CD4-positive, CD25-positive, alpha-beta regulatory T cell (primary cell): ENCODE data around the gene PAFAH1B2. TPM values are rescaled to one million over a fixed set of nuclear protein-coding genes. Genes with fewer than 3 reads are reported as not detected.
"Not testable (repeated sequence)": the region's sequence is repeated elsewhere in the genome, so short reads cannot be mapped to it uniquely, and the experiment has no call there.

Source experiments
- ATAC-seq, 2 donors: fragments of 150-1000 bp; cut with Tn5 transposase; one replicate each; pipeline ENCODE4 v1.10.0; 2021; ENCODE audit warnings: low read depth in 2 of 2, moderate number of reproducible peaks in 2 of 2, moderate library complexity in 1 of 2
- DNase-seq, 3 donors: peaks; one replicate each; pipeline versions ENCODE4 v3.0.0 to v3.0.0-alpha.2; 2012 to 2022; ENCODE audit warnings: mixed read lengths in 1 of 3
- H3K27ac ChIP-seq: one replicate; pipeline ENCODE4 v1.7.0; 2013; ENCODE audit warnings: mild to moderate bottlenecking, low read length; ENCODE audit not compliant: insufficient read depth, poor library complexity, severe bottlenecking
- H3K27me3 ChIP-seq: one replicate; pipeline ENCODE4 v1.7.0; 2013; ENCODE audit warnings: low read length; ENCODE audit not compliant: control insufficient read depth, insufficient read depth
- H3K36me3 ChIP-seq: one replicate; pipeline ENCODE4 v1.7.0; 2013; ENCODE audit warnings: mild to moderate bottlenecking, low read length, moderate library complexity; ENCODE audit not compliant: control insufficient read depth, insufficient read depth
- H3K4me1 ChIP-seq: 2 replicates; pipeline ENCODE4 v1.7.0; 2013; ENCODE audit warnings: mild to moderate bottlenecking, low read length; ENCODE audit not compliant: insufficient read depth, control insufficient read depth, poor library complexity, severe bottlenecking
- H3K4me3 ChIP-seq: one replicate; pipeline ENCODE4 v1.7.0; 2013; ENCODE audit warnings: low read depth, mild to moderate bottlenecking, low read length, moderate library complexity
- H3K9me3 ChIP-seq, 2 experiments: 1 replicate in 1 of 2; 2 replicates in 1 of 2; pipeline ENCODE4 v1.7.0; 2013; ENCODE audit warnings: low read length in 2 of 2, mild to moderate bottlenecking in 1 of 2, moderate library complexity in 1 of 2; ENCODE audit not compliant: control insufficient read depth in 2 of 2
- H3K27ac Mint-ChIP-seq, 3 donors: one replicate each; pipeline ENCODE4 v1.8.0; 2020 to 2022; ENCODE audit warnings: mild to moderate bottlenecking in 3 of 3, mixed read lengths in 3 of 3, moderate library complexity in 2 of 3
- H3K27me3 Mint-ChIP-seq: one replicate; pipeline ENCODE4 v1.8.0; 2022; ENCODE audit warnings: mild to moderate bottlenecking, mixed read lengths
- H3K36me3 Mint-ChIP-seq: one replicate; pipeline ENCODE4 v1.8.0; 2020; ENCODE audit warnings: mixed read lengths
- H3K4me1 Mint-ChIP-seq, 4 donors: one replicate each; pipeline ENCODE4 v1.8.0; 2020 to 2022; ENCODE audit warnings: mixed read lengths in 4 of 4, mild to moderate bottlenecking in 1 of 4
- H3K4me3 Mint-ChIP-seq, 4 donors: one replicate each; pipeline ENCODE4 v1.8.0; 2020 to 2022; ENCODE audit warnings: mild to moderate bottlenecking in 4 of 4, mixed read lengths in 4 of 4, moderate library complexity in 3 of 4
- H3K9me3 Mint-ChIP-seq, 7 donors: one replicate each; pipeline ENCODE4 v1.8.0; 2020 to 2022; ENCODE audit warnings: mixed read lengths in 7 of 7, mild to moderate bottlenecking in 3 of 7, moderate library complexity in 2 of 7
- polyA plus RNA-seq, 4 donors: library from polyadenylated mRNA; unstranded; fragments of 300-500 nt; fragmentation: Illumina TruSeq; gene quantifications; one replicate each; pipeline ENCODE4 v1.2.3, GENCODE V29; 2021
- total RNA-seq: library from RNA; stranded (reverse); gene quantifications from one replicate; pipeline ENCODE4 v1.2.3, GENCODE V29; 2022

Gene PAFAH1B2
- total and polyA plus RNA-seq, 5 donors from 2014 or later: 15.0 to 43.3 (median 18.1) TPM

- H3K4me3 ChIP-seq: no peak overlapping the region
- H3K4me1 Mint-ChIP-seq: peaks cover 0 to 4% (median 2%) of the 10 kb centered on the region in 4 donors
Observed at GRCh38 chr11:117117681-117118080, 26.4 kb upstream of the PAFAH1B2 start.

GRCh38 chr11:117121176-117121575 lies 22.9 kb upstream of the PAFAH1B2 start:
- H3K27ac Mint-ChIP-seq: no peak overlapping the region
- no peak for ATAC-seq
- H3K4me1 ChIP-seq: no peaks in the 10 kb centered on the region

More at GRCh38 chr11:117117681-117118080, 26.4 kb upstream of the PAFAH1B2 start:
- DNase-seq (no peak), ATAC-seq (no peak)
- Mint-ChIP-seq H3K9me3 (no peaks in the 10 kb centered on the region), H3K36me3 (no peaks in the 10 kb centered on the region), H3K27me3 (peaks cover 16% of the 10 kb centered on the region), H3K27ac (no peak overlapping the region), H3K4me3 (no peak overlapping the region)
- Histone ChIP-seq H3K27me3 (no peaks in the 10 kb centered on the region), H3K4me1 (no peaks in the 10 kb centered on the region), H3K36me3 (no peaks in the 10 kb centered on the region), H3K27ac (no peak overlapping the region), H3K9me3 (no peaks in the 10 kb centered on the region)

GRCh38 chr11:117122556-117122955 lies 21.5 kb upstream of the PAFAH1B2 start:
- H3K4me1 Mint-ChIP-seq: peaks cover 0 to 6% (median 2%) of the 10 kb centered on the region in 4 donors
- Histone ChIP-seq H3K4me1 (no peaks in the 10 kb centered on the region), H3K36me3 (no peaks in the 10 kb centered on the region), H3K27me3 (no peaks in the 10 kb centered on the region), H3K27ac (no peak overlapping the region), H3K4me3 (no peak overlapping the region), H3K9me3 (no peaks in the 10 kb centered on the region)
- peaks cover 0 to 1% (median 0%) of the 10 kb centered on the region in 7 donors for H3K9me3 Mint-ChIP-seq
- peaks cover 31% of the 10 kb centered on the region for H3K27me3 Mint-ChIP-seq
- H3K4me3 Mint-ChIP-seq: no peak overlapping the region
- H3K27ac Mint-ChIP-seq: no peak overlapping the region
- ATAC-seq (no peak), DNase-seq (no peak)
- no peaks in the 10 kb centered on the region for H3K36me3 Mint-ChIP-seq

More at GRCh38 chr11:117121176-117121575, 22.9 kb upstream of the PAFAH1B2 start:
- no peaks in the 10 kb centered on the region for H3K36me3 Mint-ChIP-seq
- peaks cover 0 to 4% (median 2%) of the 10 kb centered on the region in 4 donors for H3K4me1 Mint-ChIP-seq
- Histone ChIP-seq H3K27me3 (no peaks in the 10 kb centered on the region), H3K36me3 (no peaks in the 10 kb centered on the region), H3K4me3 (no peak overlapping the region), H3K27ac (no peak overlapping the region), H3K9me3 (no peaks in the 10 kb centered on the region)
- no peak overlapping the region for H3K4me3 Mint-ChIP-seq
- peaks cover 23% of the 10 kb centered on the region for H3K27me3 Mint-ChIP-seq
- no peak for DNase-seq
- H3K9me3 Mint-ChIP-seq: peaks cover 0 to 1% (median 0%) of the 10 kb centered on the region in 7 donors

- H3K4me3 ChIP-seq: no peak overlapping the region
- no peaks in the 10 kb centered on the region for H3K4me1 ChIP-seq
- DNase-seq (no peak), ATAC-seq (no peak)
- H3K27ac ChIP-seq: no peak overlapping the region
- H3K27me3 ChIP-seq: no peaks in the 10 kb centered on the region
- no peaks in the 10 kb centered on the region for H3K36me3 Mint-ChIP-seq
- peaks cover 0 to 6% (median 2%) of the 10 kb centered on the region in 4 donors for H3K4me1 Mint-ChIP-seq
- peaks cover 30% of the 10 kb centered on the region for H3K27me3 Mint-ChIP-seq
- H3K36me3 ChIP-seq: no peaks in the 10 kb centered on the region
- H3K27ac Mint-ChIP-seq: peak overlapping the region in 1 of 3 donors; percentile 9
- no peak overlapping the region for H3K4me3 Mint-ChIP-seq
- H3K9me3 Mint-ChIP-seq: peaks cover 0 to 1% (median 0%) of the 10 kb centered on the region in 7 donors
- H3K9me3 ChIP-seq: no peaks in the 10 kb centered on the region
Observed at GRCh38 chr11:117126223-117126965, 17.7 kb upstream of the PAFAH1B2 start.

- no peak for ATAC-seq
- Histone ChIP-seq H3K27ac (no peak overlapping the region), H3K4me3 (no peak overlapping the region), H3K9me3 (no peaks in the 10 kb centered on the region), H3K27me3 (no peaks in the 10 kb centered on the region), H3K4me1 (no peaks in the 10 kb centered on the region), H3K36me3 (no peaks in the 10 kb centered on the region)
- H3K27ac Mint-ChIP-seq: no peak overlapping the region
- peaks cover 0 to 6% (median 0%) of the 10 kb centered on the region in 4 donors for H3K4me1 Mint-ChIP-seq
- H3K36me3 Mint-ChIP-seq: no peaks in the 10 kb centered on the region
- no peak overlapping the region for H3K4me3 Mint-ChIP-seq
- no peak for DNase-seq
- peaks cover 0 to 1% (median 0%) of the 10 kb centered on the region in 7 donors for H3K9me3 Mint-ChIP-seq
- peaks cover 30% of the 10 kb centered on the region for H3K27me3 Mint-ChIP-seq
Observed at GRCh38 chr11:117127171-117127901, 16.8 kb upstream of the PAFAH1B2 start.

- H3K36me3 Mint-ChIP-seq: no peaks in the 10 kb centered on the region
Observed at GRCh38 chr11:117128289-117128688, 15.8 kb upstream of the PAFAH1B2 start.

GRCh38 chr11:117130396-117130795 lies 13.7 kb upstream of the PAFAH1B2 start:
- not testable (repeated sequence) for H3K9me3 ChIP-seq, H3K9me3 Mint-ChIP-seq, ATAC-seq, DNase-seq, H3K27me3 ChIP-seq, H3K4me3 Mint-ChIP-seq, H3K4me3 ChIP-seq, H3K27ac Mint-ChIP-seq, H3K4me1 Mint-ChIP-seq, H3K36me3 ChIP-seq, H3K27ac ChIP-seq, H3K36me3 Mint-ChIP-seq, H3K4me1 ChIP-seq
- peaks cover 22% of the 10 kb centered on the region for H3K27me3 Mint-ChIP-seq

More at GRCh38 chr11:117128289-117128688, 15.8 kb upstream of the PAFAH1B2 start:
- H3K27ac ChIP-seq: no peak overlapping the region
- peaks cover 0 to 1% (median 0%) of the 10 kb centered on the region in 7 donors for H3K9me3 Mint-ChIP-seq
- H3K4me1 ChIP-seq: no peaks in the 10 kb centered on the region
- H3K36me3 ChIP-seq: no peaks in the 10 kb centered on the region
- H3K27me3 Mint-ChIP-seq: peaks cover 28% of the 10 kb centered on the region
- DNase-seq (no peak), ATAC-seq (no peak)
- peaks cover 0 to 6% (median 0%) of the 10 kb centered on the region in 4 donors for H3K4me1 Mint-ChIP-seq
- no peaks in the 10 kb centered on the region for H3K9me3 ChIP-seq
- H3K4me3 ChIP-seq: no peak overlapping the region
- H3K27me3 ChIP-seq: no peaks in the 10 kb centered on the region
- H3K4me3 Mint-ChIP-seq: no peak overlapping the region
- no peak overlapping the region for H3K27ac Mint-ChIP-seq
